ENCODE measurements around the gene PRKAG3.

PRKAG3 gene

DNA sequence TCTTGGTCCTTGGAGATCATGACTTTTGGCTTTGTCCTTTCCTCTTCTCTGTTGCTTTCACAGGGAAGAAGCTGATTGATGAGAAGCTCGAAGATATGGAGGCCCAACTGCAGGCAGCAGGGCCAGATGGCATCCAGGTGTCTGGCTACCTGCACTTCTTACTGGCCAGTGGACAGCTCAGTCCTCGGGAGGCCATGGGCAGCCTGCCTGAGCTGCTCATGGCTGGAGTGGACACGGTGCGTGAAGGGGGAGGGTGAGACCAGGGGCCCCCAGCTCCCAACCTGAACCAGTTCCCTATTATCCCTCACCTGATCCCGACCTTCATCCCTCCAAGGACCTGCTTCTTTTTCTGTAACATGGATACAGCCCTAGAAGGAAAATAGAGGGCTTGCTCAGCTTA, 18.7 kb downstream of the PRKAG3 start:
- DNase-seq = no peak

GRCh38 chr2:218812096-218812815, 19.3 kb downstream of the PRKAG3 start:
- DNase-seq = no peak

DNA sequence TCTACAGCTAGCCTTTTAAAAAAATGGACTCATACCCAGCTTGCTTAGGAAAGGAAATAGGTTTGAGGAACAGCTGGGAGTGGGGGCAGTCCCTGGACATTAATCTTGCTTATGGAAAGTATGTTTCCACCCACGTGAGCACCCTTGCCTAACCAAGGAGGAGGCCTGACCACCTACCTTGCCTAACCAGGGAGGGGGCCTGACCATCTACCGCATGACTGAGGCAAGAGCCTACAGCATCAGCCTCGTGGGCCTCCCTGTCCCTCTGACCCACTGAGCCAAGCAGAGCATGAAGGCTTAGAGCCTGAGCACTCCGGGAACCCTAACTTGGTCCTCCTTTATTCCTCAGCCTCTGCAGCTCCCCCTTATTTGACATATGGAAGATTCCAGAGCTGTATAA, 20.2 kb downstream of the PRKAG3 start:
- no peak for DNase-seq

GRCh38 chr2:218810256-218810655, 21.3 kb downstream of the PRKAG3 start:
- DNase-seq = no peak

DNA sequence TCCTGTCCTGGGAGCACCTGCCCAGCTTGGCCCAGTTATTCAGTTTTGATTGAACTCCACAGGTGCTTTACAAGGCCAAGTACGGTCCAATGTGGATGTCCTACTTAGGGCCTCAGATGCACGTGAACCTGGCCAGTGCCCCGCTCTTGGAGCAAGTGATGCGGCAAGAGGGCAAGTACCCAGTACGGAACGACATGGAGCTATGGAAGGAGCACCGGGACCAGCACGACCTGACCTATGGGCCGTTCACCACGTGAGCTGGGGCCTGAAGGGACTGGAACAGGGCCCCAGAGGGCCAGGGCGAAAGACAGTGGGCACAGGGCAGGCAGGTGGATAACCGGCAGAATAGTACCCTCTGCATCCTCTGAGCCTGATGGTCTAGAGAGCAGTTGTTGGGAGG, 22.1 kb downstream of the PRKAG3 start:
- DNase-seq = no peak

GRCh38 chr2:218807626-218808025, 24.0 kb downstream of the PRKAG3 start:
- DNase-seq = no peak

DNA sequence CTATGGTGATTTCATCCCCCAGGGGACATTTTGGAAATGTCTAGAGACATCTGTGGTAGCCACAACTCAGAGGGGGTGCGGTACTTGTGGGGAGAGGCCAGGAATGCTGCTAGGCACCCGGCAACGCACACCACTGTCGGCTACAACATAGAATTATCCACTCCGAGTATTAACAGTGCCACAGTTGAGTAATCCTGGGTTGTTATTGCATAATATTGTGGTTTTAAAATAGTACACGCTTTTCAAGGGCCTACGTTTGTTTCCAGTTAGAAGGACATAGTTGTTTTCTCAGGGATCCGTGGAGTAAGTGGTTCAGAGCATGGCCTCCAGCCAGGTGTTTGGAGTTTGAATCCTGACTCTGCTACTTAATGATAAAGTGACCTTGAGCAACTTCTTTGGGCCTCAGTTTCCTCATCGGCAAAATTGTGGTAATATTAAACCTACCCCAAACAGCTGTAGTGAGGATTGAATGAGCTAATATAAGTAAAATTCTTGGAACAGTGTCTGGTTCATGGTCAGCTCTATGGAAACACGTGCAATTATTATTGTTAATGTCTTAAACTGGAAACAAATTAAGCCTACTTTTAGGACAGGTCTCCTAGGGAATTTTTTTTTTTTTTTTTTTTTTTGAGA, 25.1 kb downstream of the PRKAG3 start:
- DNase-seq = no peak

DNA sequence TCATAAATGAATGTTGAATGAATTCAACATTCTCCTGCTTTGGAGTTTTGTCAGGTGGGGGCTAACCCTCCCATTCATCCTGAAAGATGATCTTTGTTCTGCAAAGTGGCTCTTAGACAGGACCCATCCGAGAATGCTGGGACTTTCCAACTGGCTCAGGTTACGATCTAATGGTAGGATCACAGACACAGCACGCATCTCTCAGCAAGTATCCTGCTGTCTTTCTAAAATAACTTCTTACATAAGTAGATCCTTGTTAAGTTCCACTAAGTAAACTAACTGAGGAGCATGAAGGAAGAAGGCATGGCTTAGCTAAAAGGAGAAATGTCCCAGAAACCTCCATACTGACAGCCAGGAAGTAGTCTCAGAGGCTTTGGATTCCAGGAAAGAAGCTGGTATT, 26.0 kb downstream of the PRKAG3 start:
- no peak for DNase-seq

DNA sequence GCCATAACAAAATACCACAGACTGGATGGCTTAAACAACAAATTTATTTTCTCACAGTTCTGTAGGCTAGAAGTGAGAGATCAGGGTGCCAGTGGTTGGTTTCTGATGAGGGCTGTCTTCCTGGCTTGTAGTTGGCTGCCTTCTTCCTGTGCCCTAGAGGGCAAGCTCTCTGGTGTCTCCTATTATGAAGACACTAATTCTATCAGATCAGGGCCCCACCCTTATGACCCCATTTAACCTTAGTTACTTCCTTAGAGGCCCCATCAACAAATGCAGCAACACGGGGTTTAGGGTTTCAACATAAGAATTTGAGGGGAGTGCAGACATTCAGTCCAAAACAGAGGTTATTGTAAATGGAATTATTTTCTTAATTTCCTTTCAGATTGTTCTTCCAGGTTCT, 26.8 kb downstream of the PRKAG3 start:
- DNase-seq = no peak

GRCh38 chr2:218802386-218802994, 29.1 kb downstream of the PRKAG3 start:
- DNase-seq = no peak

DNA sequence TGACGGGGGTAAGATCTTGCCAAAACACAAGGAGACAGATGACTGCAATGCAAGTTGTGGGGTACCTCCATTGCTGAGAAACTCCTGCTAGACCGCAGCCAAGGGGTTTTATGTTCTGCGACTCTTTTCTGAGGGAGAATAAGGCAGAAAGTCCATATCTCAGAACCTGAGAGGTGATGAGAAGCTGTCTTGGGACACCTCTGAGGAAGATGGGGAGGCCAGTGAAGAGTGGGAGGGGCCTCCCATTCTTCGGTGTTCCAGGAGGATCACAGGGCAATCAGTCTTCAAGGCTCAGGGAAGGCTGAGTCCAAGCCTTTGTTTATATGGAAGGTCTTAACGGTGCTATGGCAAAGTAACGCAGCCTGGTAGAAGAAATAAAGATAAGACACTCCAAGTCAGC, 31.6 kb downstream of the PRKAG3 start:
- no peak for DNase-seq

DNA sequence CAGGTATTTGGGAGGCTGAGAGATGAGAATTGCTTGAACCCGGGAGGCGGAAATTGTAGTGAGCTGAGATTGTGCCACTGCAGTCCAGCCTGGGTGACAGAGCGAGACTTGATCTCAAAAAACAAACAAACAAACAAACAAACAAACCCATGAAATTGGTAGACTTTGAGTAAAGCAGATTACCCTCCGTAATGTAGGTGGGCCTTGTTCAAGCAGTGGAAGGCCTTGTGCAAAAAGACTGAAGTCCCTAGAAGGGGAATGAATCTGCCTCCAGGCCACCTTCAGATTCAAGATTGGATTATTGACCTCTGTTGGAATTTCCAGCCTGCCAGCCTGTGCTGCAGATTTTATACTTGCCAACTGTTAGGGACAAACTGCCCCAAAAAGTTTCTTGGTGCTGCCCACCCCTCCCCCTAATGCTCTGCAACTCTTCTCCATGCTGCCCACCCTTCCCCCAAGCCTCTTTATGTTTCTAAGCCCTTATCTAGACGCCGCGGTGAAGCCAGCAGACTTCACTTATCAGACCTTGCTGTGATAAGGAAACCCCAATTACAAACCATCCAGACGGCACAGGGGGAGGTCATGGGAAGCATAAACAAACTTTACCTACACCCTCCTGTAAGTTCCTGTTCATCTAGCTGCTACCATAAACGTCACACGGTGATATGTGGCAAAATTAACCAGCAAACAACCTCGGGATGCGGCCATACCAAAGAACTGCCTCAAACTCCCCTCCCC, 32.7 kb downstream of the PRKAG3 start:
- DNase-seq = no peak

GRCh38 chr2:218796691-218797090, 34.9 kb downstream of the PRKAG3 start:
- no peak for DNase-seq

GRCh38 chr2:218792433-218792832, 39.2 kb downstream of the PRKAG3 start:
- no peak for DNase-seq

DNA sequence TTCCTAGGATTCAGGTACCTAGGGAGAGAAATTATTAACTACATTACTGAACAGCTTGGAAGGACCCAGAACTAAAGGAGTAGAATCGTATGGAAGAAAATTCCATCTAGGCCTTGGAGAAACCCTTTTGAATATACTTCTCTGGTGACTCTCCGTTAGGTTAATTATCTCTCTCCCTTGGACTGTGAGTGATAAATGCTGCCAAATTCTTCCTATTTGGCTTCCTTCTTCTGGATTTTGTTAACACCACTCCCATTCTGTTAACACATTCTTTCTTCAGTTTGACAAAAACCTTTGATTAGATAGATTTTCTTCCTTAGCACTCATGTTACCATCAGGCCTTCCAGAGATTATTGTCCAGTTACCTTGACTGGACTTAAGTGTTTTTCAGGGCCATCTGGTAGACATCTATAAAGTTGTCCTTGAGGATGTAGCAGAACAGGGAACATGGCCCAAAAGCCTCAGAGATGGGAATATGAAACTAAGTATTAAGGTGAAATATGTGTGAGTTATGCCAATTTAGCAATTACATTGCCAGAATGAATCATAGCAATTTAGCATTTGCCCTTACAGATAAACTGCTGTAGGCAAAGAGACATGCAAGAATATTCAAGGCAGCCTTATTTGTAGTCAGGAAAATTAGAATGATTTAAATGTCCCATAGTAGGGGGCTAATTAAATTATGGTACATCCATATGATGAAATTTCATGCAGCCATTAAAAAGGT, 42.9 kb downstream of the PRKAG3 start:
- DNase-seq = no peak

DNA sequence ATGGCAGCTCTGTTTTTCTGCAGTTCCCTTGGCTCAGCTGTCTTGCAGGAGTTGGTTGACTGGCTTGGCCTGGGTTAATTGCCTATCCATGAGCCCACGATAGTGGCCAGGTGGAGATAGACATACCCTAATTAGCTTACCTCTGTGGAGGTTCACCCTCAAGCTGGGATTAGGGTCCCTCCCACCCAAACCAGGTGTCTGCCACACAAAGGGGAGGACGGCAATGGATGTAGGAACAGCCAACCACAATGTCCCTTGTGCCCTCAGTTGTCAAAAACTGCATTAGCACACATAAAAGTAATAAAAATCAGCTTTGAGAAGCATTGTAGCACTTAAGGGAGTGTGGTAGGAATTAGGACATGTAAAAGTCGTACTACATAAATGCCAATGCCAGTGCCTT, 45.5 kb downstream of the PRKAG3 start:
- no peak for DNase-seq

DNA sequence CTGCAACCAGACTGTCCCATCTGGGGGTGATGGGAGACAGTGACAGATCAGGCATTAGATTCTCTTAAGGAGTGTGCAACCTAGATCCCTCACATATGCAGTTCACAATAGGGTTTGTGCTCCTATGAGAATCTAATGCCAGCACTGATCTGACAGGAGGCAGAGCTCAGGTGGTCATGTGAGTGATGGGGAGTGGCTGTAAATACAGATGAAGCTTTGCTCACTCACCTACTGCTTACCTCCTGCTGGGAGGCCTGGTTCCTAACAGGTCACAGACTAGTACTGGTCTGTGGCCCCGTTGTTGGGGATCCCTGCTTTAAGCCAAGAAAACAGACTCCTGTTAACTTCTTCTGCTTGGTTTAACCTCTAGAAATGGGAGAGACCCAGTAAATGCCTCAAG, 46.5 kb downstream of the PRKAG3 start:
- no peak for DNase-seq

DNA sequence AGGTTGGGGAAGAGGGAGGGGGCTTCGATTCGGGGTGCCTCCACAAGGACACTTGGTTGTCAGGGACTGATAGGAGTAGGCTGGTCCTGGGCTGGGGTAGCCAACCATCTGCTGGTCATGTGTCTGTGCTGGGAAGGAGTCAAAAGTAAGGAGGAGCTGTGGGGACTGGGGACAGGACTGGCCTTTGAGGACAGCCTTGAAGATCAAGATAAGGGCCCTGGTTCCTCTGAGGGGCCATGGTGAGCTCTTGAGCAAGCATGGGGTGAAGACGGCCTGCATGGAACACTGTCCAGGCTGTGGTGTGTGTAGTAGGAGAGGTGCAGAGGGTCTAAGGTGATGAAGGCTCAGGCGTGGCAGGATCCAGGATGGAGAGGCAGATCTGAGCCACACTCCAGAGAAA, 47.9 kb downstream of the PRKAG3 start:
- DNase-seq = no peak

- no peak for DNase-seq
Measured at GRCh38 chr2:218782528-218782844, 49.1 kb downstream of the PRKAG3 start.

- DNase-seq = no peak
Measured at GRCh38 chr2:218781691-218782527, 49.7 kb downstream of the PRKAG3 start, which contains the start of gene CYP27A1. Gene CYP27A1, plus strand, starts transcription at chr2:218782147. Its CDS starts 36 bp downstream, at chr2:218782183.

- no peak for DNase-seq
Measured at GRCh38 chr2:218780851-218781690, 50.5 kb downstream of the PRKAG3 start.
